GM12864 (cell line): ENCODE data around the gene HOOK2.
"Not testable (repeated sequence)": the region's sequence is repeated elsewhere in the genome, so short reads cannot be mapped to it uniquely, and the experiment has no call there.

Source experiments
- DNase-seq: peaks from one replicate; pipeline ENCODE4 v3.0.0-alpha.2; 2011; ENCODE audit warnings: low read depth
- H3K4me3 ChIP-seq: 2 replicates; pipeline ENCODE4 v1.5.1; 2011; ENCODE audit warnings: mild to moderate bottlenecking, low read depth, low read length, control low read depth
- TF ChIP-seq, protein P1 (sequence below): IDR thresholded peaks from 2 replicates; pipeline ENCODE4 v1.5.1; 2011; ENCODE audit warnings: low read depth, mild to moderate bottlenecking, moderate library complexity, low read length, control low read depth, inconsistent platforms; ENCODE audit errors: missing control alignments

Gene HOOK2

DNA sequence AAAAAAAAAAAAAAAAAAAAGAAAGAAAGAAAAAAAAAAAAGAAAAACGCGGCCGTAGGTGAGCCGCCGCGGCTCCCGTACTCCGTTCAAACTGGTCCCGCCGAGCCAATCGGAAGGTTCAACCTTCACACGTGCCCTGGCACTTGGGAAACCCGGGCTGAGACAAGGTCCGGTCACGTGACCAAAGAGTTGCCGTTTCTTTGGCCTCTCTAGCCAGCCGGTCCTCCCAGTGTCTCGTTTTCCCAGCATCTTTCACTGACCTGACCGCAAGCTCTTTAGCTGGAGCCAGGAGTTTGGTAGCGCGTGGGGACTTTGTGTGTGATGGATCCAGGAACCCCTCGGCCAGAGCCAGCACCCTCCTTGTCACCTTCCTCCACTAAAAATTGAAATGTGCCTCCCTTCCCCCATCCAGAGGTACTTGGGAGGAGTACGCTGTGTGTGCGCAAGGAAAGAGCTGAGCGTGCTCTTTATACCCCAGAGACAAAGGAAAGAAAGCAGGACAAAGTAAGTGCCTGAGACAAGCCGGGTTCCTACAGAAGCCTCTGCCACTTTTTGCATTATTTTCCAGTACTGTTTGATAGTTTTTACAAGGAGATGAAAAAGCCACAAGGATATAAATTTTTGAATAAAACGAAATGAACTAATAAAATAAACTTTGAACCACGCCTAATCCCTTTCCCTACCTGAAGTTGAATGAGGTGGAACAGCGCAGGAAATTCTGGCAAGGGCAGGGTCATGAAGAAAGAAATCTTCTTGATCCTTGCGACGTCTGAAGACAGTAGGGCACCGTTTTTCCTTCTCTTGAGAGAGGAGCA lies 52.6 kb downstream of the HOOK2 start:
- TF ChIP-seq, protein P1, sequence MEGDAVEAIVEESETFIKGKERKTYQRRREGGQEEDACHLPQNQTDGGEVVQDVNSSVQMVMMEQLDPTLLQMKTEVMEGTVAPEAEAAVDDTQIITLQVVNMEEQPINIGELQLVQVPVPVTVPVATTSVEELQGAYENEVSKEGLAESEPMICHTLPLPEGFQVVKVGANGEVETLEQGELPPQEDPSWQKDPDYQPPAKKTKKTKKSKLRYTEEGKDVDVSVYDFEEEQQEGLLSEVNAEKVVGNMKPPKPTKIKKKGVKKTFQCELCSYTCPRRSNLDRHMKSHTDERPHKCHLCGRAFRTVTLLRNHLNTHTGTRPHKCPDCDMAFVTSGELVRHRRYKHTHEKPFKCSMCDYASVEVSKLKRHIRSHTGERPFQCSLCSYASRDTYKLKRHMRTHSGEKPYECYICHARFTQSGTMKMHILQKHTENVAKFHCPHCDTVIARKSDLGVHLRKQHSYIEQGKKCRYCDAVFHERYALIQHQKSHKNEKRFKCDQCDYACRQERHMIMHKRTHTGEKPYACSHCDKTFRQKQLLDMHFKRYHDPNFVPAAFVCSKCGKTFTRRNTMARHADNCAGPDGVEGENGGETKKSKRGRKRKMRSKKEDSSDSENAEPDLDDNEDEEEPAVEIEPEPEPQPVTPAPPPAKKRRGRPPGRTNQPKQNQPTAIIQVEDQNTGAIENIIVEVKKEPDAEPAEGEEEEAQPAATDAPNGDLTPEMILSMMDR: no peak
- peak overlapping the region; percentile 96 for H3K4me3 ChIP-seq
- DNase-seq: peak; percentile 97

DNA sequence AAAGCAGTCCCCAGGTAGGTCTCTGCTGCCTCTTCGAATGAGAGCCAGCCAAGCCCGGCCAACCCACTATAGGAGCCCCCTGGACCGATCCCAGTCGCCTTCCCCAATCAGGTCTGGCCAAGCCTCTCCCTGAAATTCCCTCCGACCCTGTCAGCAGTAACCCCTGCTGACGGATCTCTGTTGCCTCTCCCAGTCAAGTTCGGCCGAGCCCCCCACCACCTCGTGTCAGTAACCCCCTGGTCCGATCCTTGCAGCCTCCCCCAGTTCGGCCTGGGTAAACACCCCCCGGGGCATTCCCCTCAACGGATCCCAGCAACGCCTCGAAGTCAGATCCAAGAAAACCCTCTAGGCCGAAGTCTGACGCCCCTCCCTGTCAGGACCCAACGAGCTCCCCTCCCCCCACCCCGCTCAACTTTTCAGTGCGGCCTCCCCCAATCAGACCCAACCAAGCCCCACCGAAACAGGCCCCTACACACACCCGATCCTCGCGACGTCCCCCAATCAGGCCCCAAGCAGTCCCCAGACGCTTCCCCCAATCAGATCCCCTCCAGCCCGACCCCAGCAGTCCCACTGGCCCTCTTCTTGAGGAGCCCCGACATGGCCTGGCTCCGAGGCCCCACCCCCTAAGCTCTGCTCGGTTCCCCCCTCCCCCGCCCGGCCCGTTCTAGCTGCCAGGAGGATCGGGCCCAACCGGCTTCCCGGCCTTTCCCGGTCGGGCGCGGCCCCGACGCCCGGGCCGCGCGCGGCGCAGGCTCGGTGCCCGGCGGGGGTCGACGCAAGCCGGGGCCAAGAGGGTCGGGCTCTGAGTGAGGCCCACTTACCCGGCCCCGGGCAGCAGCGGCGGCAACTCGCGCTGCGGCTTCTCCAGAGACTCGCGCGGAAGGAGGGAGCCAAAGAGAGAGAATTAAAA lies 53.4 kb downstream of the HOOK2 start:
- H3K4me3 ChIP-seq: peak overlapping the region; percentile 96
- TF ChIP-seq, protein P1: no peak
- DNase-seq: no peak

DNA sequence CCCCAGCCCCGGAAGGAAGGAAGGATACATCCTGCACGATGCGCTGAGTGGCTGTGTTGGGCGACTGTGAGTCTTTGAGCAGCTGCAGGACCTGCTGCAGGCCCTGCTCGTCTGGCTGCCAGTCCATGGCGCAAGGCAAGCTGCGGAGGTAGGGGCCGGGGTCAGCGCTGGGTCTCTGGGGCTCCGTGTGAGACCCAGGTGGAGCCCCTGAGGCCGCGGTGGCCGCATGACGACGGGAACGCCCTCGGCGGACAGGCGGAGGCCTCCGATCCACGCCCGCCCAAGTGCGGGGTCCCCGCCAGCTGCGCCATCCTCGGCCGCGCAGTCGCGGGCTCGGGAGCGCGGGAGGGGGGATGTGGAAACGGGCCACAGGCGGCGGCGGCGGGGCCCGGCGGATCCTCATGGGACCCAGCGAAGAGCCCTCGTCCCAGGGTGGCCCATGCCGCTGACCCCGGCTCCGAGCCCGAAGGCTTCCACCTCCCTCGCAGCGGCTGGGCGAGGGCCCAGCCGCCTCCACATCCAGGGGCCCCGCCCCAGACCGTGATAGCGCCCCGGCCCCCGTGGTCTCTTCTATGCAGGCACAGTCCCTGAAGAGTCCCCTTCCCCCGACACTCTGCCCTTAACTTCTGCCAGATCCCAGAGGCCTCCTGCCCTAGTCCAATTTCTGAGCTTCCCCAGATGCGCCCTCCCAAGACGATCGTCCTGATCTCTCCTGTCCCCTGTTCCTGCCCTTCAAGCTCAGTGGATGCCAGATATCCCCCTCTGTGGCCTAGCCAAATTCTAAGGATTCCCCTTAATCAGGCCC lies 54.3 kb downstream of the HOOK2 start:
- no peak for DNase-seq
- TF ChIP-seq, protein P1: no peak
- H3K4me3 ChIP-seq: peak overlapping the region; percentile 96

DNA sequence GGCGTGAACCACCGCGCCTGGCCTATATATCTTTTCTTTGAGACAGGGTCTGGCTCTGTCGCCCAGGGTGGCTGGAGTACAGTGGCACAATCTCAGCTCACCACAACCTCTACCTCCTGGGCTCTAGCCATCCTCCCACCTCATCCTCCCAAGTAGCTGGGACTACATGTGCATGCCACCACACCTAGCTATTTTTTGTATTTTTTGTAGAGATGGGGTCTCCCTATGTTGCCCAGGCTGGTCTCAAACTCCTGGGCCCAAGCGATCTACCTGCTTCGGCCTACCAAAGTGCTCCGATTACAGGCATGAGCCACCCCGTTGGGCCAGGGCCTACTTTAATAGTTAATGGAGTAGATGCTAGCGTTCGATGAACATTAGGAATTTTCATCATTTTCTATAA lies 55.1 kb downstream of the HOOK2 start:
- peak overlapping the region; percentile 96; the same call in 1 of the 2 replicates for H3K4me3 ChIP-seq
- TF ChIP-seq, protein P1: no peak
- no peak for DNase-seq

GRCh38 chr19:12715929-12716328 lies 59.4 kb downstream of the HOOK2 start:
- no peak for DNase-seq
- no peak overlapping the region for H3K4me3 ChIP-seq
- TF ChIP-seq, protein P1: no peak

DNA sequence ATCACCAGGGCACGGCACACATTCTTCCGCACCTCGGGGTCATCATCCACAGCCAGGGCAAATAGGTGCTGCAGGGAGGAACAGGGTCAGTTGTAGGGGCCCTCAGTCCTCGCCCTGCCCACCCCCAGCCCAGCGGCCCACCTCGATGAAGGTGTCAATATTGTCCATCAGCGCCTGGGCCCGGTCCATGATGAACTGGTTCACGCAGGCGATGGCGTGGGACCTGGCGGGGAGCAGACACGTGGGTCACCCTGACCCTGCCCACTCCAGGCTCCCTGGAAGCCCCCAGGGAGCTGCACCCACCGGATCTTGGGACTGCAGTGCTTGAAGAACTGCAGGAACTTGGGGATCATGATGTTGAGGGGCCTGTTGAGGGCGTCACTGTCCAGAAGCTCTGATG lies 60.2 kb downstream of the HOOK2 start:
- TF ChIP-seq, protein P1: no peak
- no peak overlapping the region for H3K4me3 ChIP-seq
- no peak for DNase-seq

- not testable (repeated sequence) for H3K4me3 ChIP-seq, DNase-seq
These were observed 62.0 kb downstream of the HOOK2 start for GRCh38 chr19:12713304-12713703.
